ENCODE data around the gene COPS8. TPM values are rescaled to one million over a fixed set of nuclear protein-coding genes. Genes with fewer than 3 reads are reported as not detected.

COPS8 gene
- 110 and 111 TPM in 2 replicates for total RNA-seq

- no peak for DNase-seq (ENCODE audit: low read depth)
- peak; percentile 27 for TF ChIP-seq CTCF (conservative IDR thresholded peaks at IDR 0.05; ENCODE audit: low read depth, low read length)
- H3K4me3 ChIP-seq (ENCODE audit: low read depth, low read length), result peak within 1 kb of the TSS; percentile 91
Measured at GRCh38 chr2:237085248-237086221, at the start of gene COPS8. TSS of gene COPS8 (plus strand) at chr2:237085889. CDS start at chr2:237085965, 76 bp downstream.

DNA sequence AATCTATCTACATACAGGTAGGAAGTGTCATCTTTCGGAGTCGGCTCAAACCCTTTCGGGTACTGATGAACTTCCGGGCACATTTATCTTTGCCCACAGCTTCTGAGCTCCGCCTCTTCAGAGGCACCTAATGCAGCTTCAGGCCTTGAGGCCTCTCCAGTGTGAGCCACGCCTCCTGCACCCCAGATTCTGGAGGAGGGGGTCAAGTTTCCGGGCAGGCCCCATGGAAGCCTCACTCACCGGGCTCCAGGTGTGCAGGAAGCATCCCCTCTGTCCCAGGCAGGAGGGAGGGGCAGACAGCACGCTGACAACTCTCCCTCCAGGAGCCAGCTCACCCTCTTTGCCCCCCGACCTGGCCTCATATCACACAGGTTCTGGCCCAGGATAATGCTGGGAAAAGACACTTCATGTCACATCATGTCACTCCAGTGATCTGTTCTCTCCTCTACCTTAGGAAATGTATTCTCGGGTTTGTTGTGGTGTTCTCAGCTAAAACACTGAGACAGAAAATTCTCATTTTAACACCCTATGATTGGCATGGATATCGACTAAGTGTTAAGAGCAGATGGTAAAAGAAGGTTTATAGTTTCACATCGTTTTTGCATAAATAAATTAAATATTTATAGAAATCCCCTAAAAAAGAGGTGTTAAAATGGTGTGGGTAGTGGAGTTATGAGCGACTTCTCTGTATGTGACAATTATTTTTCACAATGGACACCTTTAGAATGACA lies 46.2 kb upstream of the COPS8 start:
- DNase-seq (ENCODE audit: low read depth), result no peak
- no peak for TF ChIP-seq CTCF (conservative IDR thresholded peaks at IDR 0.05; ENCODE audit: low read depth, low read length)
- H3K4me3 ChIP-seq (ENCODE audit: low read depth, low read length), result no peak overlapping the region

GRCh38 chr2:237041231-237041630 lies 44.5 kb upstream of the COPS8 start:
- no peak for DNase-seq (ENCODE audit: low read depth)
- no peak for TF ChIP-seq CTCF (conservative IDR thresholded peaks at IDR 0.05; ENCODE audit: low read depth, low read length)
- no peak overlapping the region for H3K4me3 ChIP-seq (ENCODE audit: low read depth, low read length)

DNA sequence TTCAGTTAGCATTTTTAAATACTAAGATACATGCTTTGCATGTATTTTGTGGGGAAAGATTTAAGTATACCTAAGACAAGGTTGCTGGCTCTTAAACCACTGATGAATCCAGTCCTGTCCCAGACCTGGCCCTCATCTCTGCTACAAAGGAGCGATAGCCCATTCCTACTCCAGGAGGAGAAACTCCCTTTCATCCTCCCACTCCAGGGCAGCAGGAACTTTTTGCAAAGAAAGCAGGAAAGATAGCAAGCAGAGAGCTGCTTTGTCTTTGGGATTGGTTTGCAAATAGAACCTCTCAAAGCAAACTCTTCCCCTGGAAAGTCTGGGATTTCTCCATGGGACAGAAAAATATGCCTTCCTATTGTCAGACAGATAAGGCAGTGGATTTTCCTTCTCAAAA lies 43.6 kb upstream of the COPS8 start:
- DNase-seq (ENCODE audit: low read depth), result no peak
- no peak for TF ChIP-seq CTCF (conservative IDR thresholded peaks at IDR 0.05; ENCODE audit: low read depth, low read length)
- H3K4me3 ChIP-seq (ENCODE audit: low read depth, low read length), result no peak overlapping the region

GRCh38 chr2:237043866-237044265 lies 41.8 kb upstream of the COPS8 start:
- DNase-seq (ENCODE audit: low read depth), result no peak
- no peak overlapping the region for H3K4me3 ChIP-seq (ENCODE audit: low read depth, low read length)
- no peak for TF ChIP-seq CTCF (conservative IDR thresholded peaks at IDR 0.05; ENCODE audit: low read depth, low read length)

- H3K4me3 ChIP-seq (ENCODE audit: low read depth, low read length), result no peak overlapping the region
- no peak for TF ChIP-seq CTCF (conservative IDR thresholded peaks at IDR 0.05; ENCODE audit: low read depth, low read length)
Measured at GRCh38 chr2:237044281-237044680, 41.4 kb upstream of the COPS8 start.

More at GRCh38 chr2:237044281-237044680, 41.4 kb upstream of the COPS8 start:
- no peak for DNase-seq (ENCODE audit: low read depth)

Data from epithelial cell of proximal tubule (primary cell).